Cardiac septum (tissue), 1 donor: ENCODE measurements around the gene TMPRSS13. TPM values are rescaled to one million over a fixed set of nuclear protein-coding genes. Genes with fewer than 3 reads are reported as not detected.

Experiments used
- DNase-seq: peaks from one replicate; pipeline ENCODE4 v3.0.0-alpha.2; 2020; ENCODE audit warnings: low spot score
- intact Hi-C: fragments of 100-400 bp; cut with DNase I; formaldehyde crosslinking; loops from one replicate; pipeline ENCODE4 v1.14.0; 2022
- total RNA-seq: library from RNA; stranded (reverse); fragmentation: NEBNext Ultra II Directional; extraction: Animal tissue kit (Norgen Biotek cat#: 25700); gene quantifications from one replicate; pipeline ENCODE4 v1.2.1, GENCODE V29; 2021
- donor health status: DM: no; HTN: no; CAD: no.

TMPRSS13 gene
- total RNA-seq, 1 donor from 2014 or later = not detected

- intact Hi-C loops = no loop called here
- DNase-seq = peak; percentile 26
Measured at GRCh38 chr11:117917591-117918151, 11.5 kb downstream of the TMPRSS13 start.

GRCh38 chr11:117916956-117917355, 12.2 kb downstream of the TMPRSS13 start:
- peak; percentile 43 for DNase-seq
- intact Hi-C loops = no loop called here

- DNase-seq = no peak
- intact Hi-C loops = no loop called here
Measured at GRCh38 chr11:117915672-117916235, 13.4 kb downstream of the TMPRSS13 start.

- intact Hi-C loops = no loop called here
- peak; percentile 62 for DNase-seq
Measured at GRCh38 chr11:117914991-117915618, 14.1 kb downstream of the TMPRSS13 start.

GRCh38 chr11:117914398-117914761, 14.8 kb downstream of the TMPRSS13 start:
- DNase-seq = peak; percentile 49
- intact Hi-C loops = no loop called here

GRCh38 chr11:117913736-117914397, 15.3 kb downstream of the TMPRSS13 start:
- DNase-seq = peak; percentile 68
- intact Hi-C loops = no loop called here

- intact Hi-C loops = no loop called here
Measured at GRCh38 chr11:117912497-117912896, 16.7 kb downstream of the TMPRSS13 start.

GRCh38 chr11:117911694-117912093, 17.5 kb downstream of the TMPRSS13 start:
- intact Hi-C loops = no loop called here
- DNase-seq = peak; percentile 67

More at GRCh38 chr11:117912497-117912896, 16.7 kb downstream of the TMPRSS13 start:
- no peak for DNase-seq

- intact Hi-C loops = no loop called here
- peak; percentile 67 for DNase-seq
Measured at GRCh38 chr11:117910941-117911655, 18.1 kb downstream of the TMPRSS13 start.

- intact Hi-C loops = no loop called here
- no peak for DNase-seq
Measured at GRCh38 chr11:117910525-117910924, 18.7 kb downstream of the TMPRSS13 start.

GRCh38 chr11:117909611-117910382, 19.4 kb downstream of the TMPRSS13 start:
- DNase-seq = peak; percentile 66
- intact Hi-C loops = no loop called here

GRCh38 chr11:117908959-117909610, 20.1 kb downstream of the TMPRSS13 start:
- DNase-seq = peak; percentile 66
- intact Hi-C loops = no loop called here

- intact Hi-C loops = no loop called here
- peak; percentile 56 for DNase-seq
Measured at GRCh38 chr11:117908109-117908895, 20.9 kb downstream of the TMPRSS13 start.

GRCh38 chr11:117907276-117908108, 21.7 kb downstream of the TMPRSS13 start:
- DNase-seq = peak; percentile 89
- intact Hi-C loops = no loop called here

GRCh38 chr11:117906710-117907109, 22.5 kb downstream of the TMPRSS13 start:
- intact Hi-C loops = no loop called here
- DNase-seq = no peak

- no peak for DNase-seq
- intact Hi-C loops = no loop called here
Measured at GRCh38 chr11:117906126-117906525, 23.1 kb downstream of the TMPRSS13 start.

- peak; percentile 53 for DNase-seq
- intact Hi-C loops = no loop called here
Measured at GRCh38 chr11:117905524-117905923, 23.7 kb downstream of the TMPRSS13 start.
